Liver (tissue), 9 donors: ENCODE results near the gene GUCA1A. TPM values are rescaled to one million over a fixed set of nuclear protein-coding genes. Genes with fewer than 3 reads are reported as not detected.

Experiments
- DNase-seq: peaks from one replicate; pipeline ENCODE4 v3.0.0-alpha.2; 2017; ENCODE audit warnings: low spot score
- H3K27ac ChIP-seq, 2 donors: one replicate each; pipeline ENCODE4 v1.7.0; 2013; ENCODE audit warnings: inconsistent platforms in 2 of 2, low read length in 2 of 2, control low read depth in 1 of 2, low read depth in 1 of 2, mild to moderate bottlenecking in 1 of 2
- H3K27me3 ChIP-seq, 4 donors: one replicate each; pipeline versions ENCODE4 v1.6.1 to v1.7.0; 2013; ENCODE audit warnings: low read length in 3 of 4, inconsistent platforms in 1 of 4, mild to moderate bottlenecking in 1 of 4, moderate library complexity in 1 of 4; ENCODE audit not compliant: control insufficient read depth in 4 of 4, insufficient read depth in 4 of 4
- H3K36me3 ChIP-seq, 4 donors: one replicate each; pipeline versions ENCODE4 v1.6.1 to v1.7.0; 2013; ENCODE audit warnings: low read length in 3 of 4, mild to moderate bottlenecking in 3 of 4, low read depth in 1 of 4, moderate library complexity in 1 of 4; ENCODE audit not compliant: control insufficient read depth in 4 of 4, insufficient read depth in 3 of 4
- H3K4me1 ChIP-seq, 4 donors: one replicate each; pipeline versions ENCODE4 v1.6.1 to v1.7.0; 2013; ENCODE audit warnings: low read length in 3 of 4, mild to moderate bottlenecking in 3 of 4, moderate library complexity in 1 of 4; ENCODE audit not compliant: control insufficient read depth in 4 of 4, insufficient read depth in 4 of 4
- H3K4me3 ChIP-seq, 3 donors: one replicate each; pipeline versions ENCODE4 v1.6.1 to v1.7.0; 2013; ENCODE audit warnings: low read length in 3 of 3, control low read depth in 1 of 3, low read depth in 1 of 3, mild to moderate bottlenecking in 1 of 3
- H3K9ac ChIP-seq, 2 donors: one replicate each; pipeline ENCODE4 v1.7.0; 2013; ENCODE audit warnings: low read length in 2 of 2, mild to moderate bottlenecking in 2 of 2, moderate library complexity in 2 of 2, control low read depth in 1 of 2, low read depth in 1 of 2
- H3K9me3 ChIP-seq, 4 donors: one replicate each; pipeline versions ENCODE4 v1.6.1 to v1.7.0; 2013; ENCODE audit warnings: low read length in 3 of 4; ENCODE audit not compliant: control insufficient read depth in 4 of 4
- ATF3 ChIP-seq: IDR thresholded peaks from 2 replicates; pipeline ENCODE4 v1.6.1; 2016; ENCODE audit warnings: antibody characterized with exemption
- CTCF ChIP-seq: fragments of 150-350 bp; IDR thresholded peaks from 2 replicates; pipeline ENCODE4 v1.5.1; 2017; ENCODE audit warnings: improper control_type of control experiment, low read depth, low read length; ENCODE audit not compliant: missing input control
- EGR1 ChIP-seq, 2 donors: IDR thresholded peaks; 2 replicates each; pipeline ENCODE4 v1.6.1; 2016 to 2018; ENCODE audit warnings: antibody characterized with exemption in 2 of 2, low read depth in 2 of 2
- FOXA1 ChIP-seq: IDR thresholded peaks from 2 replicates; pipeline ENCODE4 v1.6.1; 2016; ENCODE audit warnings: antibody characterized with exemption
- GABPA ChIP-seq, 2 donors: IDR thresholded peaks in 1 of 2; conservative IDR thresholded peaks in 1 of 2; 2 replicates each; pipeline ENCODE4 v1.6.1; 2016; ENCODE audit warnings: antibody characterized with exemption in 2 of 2, mild to moderate bottlenecking in 1 of 2, moderate library complexity in 1 of 2
- HNF4A ChIP-seq, 2 donors: conservative IDR thresholded peaks; 2 replicates each; pipeline ENCODE4 v1.6.1; 2016; ENCODE audit warnings: antibody characterized with exemption in 2 of 2, mild to moderate bottlenecking in 2 of 2
- HNF4G ChIP-seq: IDR thresholded peaks from 2 replicates; pipeline ENCODE4 v1.6.1; 2016; ENCODE audit warnings: antibody characterized with exemption
- MAX ChIP-seq: IDR thresholded peaks from 2 replicates; pipeline ENCODE4 v1.6.1; 2016; ENCODE audit warnings: antibody characterized with exemption
- NR2F2 ChIP-seq: IDR thresholded peaks from 2 replicates; pipeline ENCODE4 v1.6.1; 2016; ENCODE audit warnings: antibody characterized with exemption
- RAD21 ChIP-seq, 2 donors: IDR thresholded peaks; 2 replicates each; pipeline ENCODE4 v1.6.1; 2016; ENCODE audit warnings: antibody characterized with exemption in 2 of 2, mild to moderate bottlenecking in 2 of 2
- REST ChIP-seq: IDR thresholded peaks from 2 replicates; pipeline ENCODE4 v1.6.1; 2016; ENCODE audit warnings: antibody characterized with exemption, mild to moderate bottlenecking
- RXRA ChIP-seq, 2 donors: IDR thresholded peaks; 2 replicates each; pipeline ENCODE4 v1.6.1; 2017 to 2018; ENCODE audit warnings: antibody characterized with exemption in 2 of 2, mild to moderate bottlenecking in 1 of 2
- SP1 ChIP-seq: IDR thresholded peaks from 2 replicates; pipeline ENCODE4 v1.6.1; 2018; ENCODE audit warnings: antibody characterized with exemption, mild to moderate bottlenecking
- YY1 ChIP-seq: IDR thresholded peaks from 2 replicates; pipeline ENCODE4 v1.6.1; 2016; ENCODE audit warnings: antibody characterized with exemption, mild to moderate bottlenecking
- ZBTB33 ChIP-seq: IDR thresholded peaks from 2 replicates; pipeline ENCODE4 v1.6.1; 2016; ENCODE audit warnings: antibody characterized with exemption
- WGBS: extraction: QIAGEN DNeasy Blood & Tissue Kit; methylation state at CpG from one replicate; pipeline ENCODE4 v1.1.7; 2013; 5-methylcytosine and 5-hydroxymethylcytosine counted together
- polyA plus RNA-seq, 2 donors: library from polyadenylated mRNA; stranded (reverse) in 1 of 2; unstranded in 1 of 2; fragments of 200-250 nt in 1 of 2; fragments of >200 nt in 1 of 2; fragmentation: Nextera tagmentation in 1 of 2; extraction: Ambion mirVana in 1 of 2; gene quantifications; one replicate each; pipeline versions ENCODE4 v1.2.1 to v1.2.3, GENCODE V29; 2013 to 2015
- total RNA-seq, 2 donors: library from RNA; depleted of rRNA; stranded (reverse); fragments of >200 nt; gene quantifications; one replicate each; pipeline ENCODE4 v1.2.3, GENCODE V29; 2014
- donor health status: healthy.
- donor health status: healthy.
- donor health status: healthy.
- donor health status: healthy.
- donor health status: healthy.

Gene GUCA1A
- total and polyA plus RNA-seq, 4 donors, result not detected

GRCh38 chr6:42176981-42177380 is 3.8 kb downstream of the GUCA1A start:
- no peak overlapping the region for H3K9ac ChIP-seq
- no peak for DNase-seq
- H3K4me3 ChIP-seq, result no peak overlapping the region
- H3K36me3 ChIP-seq, result no peaks in the 10 kb centered on the region
- no peaks in the 10 kb centered on the region for H3K9me3 ChIP-seq
- no peaks in the 10 kb centered on the region for H3K27me3 ChIP-seq
- no peak overlapping the region for H3K27ac ChIP-seq
- H3K4me1 ChIP-seq, result no peaks in the 10 kb centered on the region
- TF ChIP-seq NR2F2 (no peak), EGR1 (IDR thresholded peaks at IDR 0.05; ENCODE audit: low read depth in 2 of 2) (no peak), ZBTB33 (no peak), RXRA (IDR thresholded peaks at IDR 0.05) (no peak), MAX (no peak)

- no peak overlapping the region for H3K4me3 ChIP-seq
Observed at GRCh38 chr6:42177514-42178364, 4.6 kb downstream of the GUCA1A start.

More at GRCh38 chr6:42177514-42178364, 4.6 kb downstream of the GUCA1A start:
- no peak for DNase-seq
- H3K4me1 ChIP-seq, result no peaks in the 10 kb centered on the region
- no peaks in the 10 kb centered on the region for H3K27me3 ChIP-seq
- no peaks in the 10 kb centered on the region for H3K36me3 ChIP-seq
- 33% methylated on average over 27 of the region's 27 CpGs for whole genome bisulfite sequencing
- no peak overlapping the region for H3K27ac ChIP-seq
- no peak overlapping the region for H3K9ac ChIP-seq
- H3K9me3 ChIP-seq, result no peaks in the 10 kb centered on the region
- no peak for TF ChIP-seq SP1
- TF ChIP-seq REST, result no peak
- no peak for TF ChIP-seq FOXA1
- no peak for TF ChIP-seq GABPA (IDR thresholded peaks at IDR 0.05 in 1 of 2, conservative IDR thresholded peaks at IDR 0.05 in 1 of 2)
- TF ChIP-seq EGR1 (IDR thresholded peaks at IDR 0.05; ENCODE audit: low read depth in 2 of 2), result no peak
- no peak for TF ChIP-seq RXRA (IDR thresholded peaks at IDR 0.05)
- no peak for TF ChIP-seq YY1
- TF ChIP-seq ATF3, result no peak
- no peak for TF ChIP-seq RAD21 (IDR thresholded peaks at IDR 0.05)
- no peak for TF ChIP-seq HNF4A (conservative IDR thresholded peaks at IDR 0.05)
- TF ChIP-seq CTCF, result no peak
- no peak for TF ChIP-seq MAX
- no peak for TF ChIP-seq HNF4G
